Astrocyte (in vitro differentiated cells and primary cell): ENCODE data around the gene PEX14.

Experiments used
- EZH2 ChIP-seq: IDR thresholded peaks from 2 replicates; pipeline ENCODE4 v1.6.1; 2012; ENCODE audit warnings: mild to moderate bottlenecking, low read length, inconsistent platforms; ENCODE audit not compliant: insufficient read depth
- TF ChIP-seq, protein P1 (sequence below): IDR thresholded peaks from 2 replicates; pipeline ENCODE4 v1.5.1; 2011; ENCODE audit warnings: low read depth, mild to moderate bottlenecking, inconsistent platforms, low read length, moderate library complexity; ENCODE audit not compliant: insufficient read depth

DNA sequence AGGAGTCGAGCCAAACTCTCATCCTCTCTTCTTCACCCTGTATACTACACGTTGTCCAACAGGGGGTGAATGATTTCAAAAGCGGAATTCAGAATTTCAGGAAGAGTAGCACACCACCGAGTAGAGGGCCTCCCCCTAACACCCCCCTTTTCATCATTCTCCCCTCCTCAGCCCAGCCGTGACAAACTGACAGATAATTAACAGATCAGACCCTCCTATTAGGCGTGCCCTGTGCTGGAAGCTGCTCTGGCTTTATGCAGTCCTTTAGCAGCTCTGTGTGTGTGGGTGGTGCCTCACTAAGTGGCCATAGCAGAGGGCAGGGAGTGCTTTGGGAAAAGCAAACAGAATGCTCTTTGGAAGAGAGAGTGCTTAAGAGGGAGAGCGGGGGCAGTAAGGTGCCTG is 44.3 kb downstream of the PEX14 start:
- TF ChIP-seq, protein P1, sequence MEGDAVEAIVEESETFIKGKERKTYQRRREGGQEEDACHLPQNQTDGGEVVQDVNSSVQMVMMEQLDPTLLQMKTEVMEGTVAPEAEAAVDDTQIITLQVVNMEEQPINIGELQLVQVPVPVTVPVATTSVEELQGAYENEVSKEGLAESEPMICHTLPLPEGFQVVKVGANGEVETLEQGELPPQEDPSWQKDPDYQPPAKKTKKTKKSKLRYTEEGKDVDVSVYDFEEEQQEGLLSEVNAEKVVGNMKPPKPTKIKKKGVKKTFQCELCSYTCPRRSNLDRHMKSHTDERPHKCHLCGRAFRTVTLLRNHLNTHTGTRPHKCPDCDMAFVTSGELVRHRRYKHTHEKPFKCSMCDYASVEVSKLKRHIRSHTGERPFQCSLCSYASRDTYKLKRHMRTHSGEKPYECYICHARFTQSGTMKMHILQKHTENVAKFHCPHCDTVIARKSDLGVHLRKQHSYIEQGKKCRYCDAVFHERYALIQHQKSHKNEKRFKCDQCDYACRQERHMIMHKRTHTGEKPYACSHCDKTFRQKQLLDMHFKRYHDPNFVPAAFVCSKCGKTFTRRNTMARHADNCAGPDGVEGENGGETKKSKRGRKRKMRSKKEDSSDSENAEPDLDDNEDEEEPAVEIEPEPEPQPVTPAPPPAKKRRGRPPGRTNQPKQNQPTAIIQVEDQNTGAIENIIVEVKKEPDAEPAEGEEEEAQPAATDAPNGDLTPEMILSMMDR, result no peak
- TF ChIP-seq EZH2, result no peak
